NB4 (cell line): ENCODE measurements around the gene SORT1.

Experiments
- CTCF ChIP-seq: IDR thresholded peaks from one replicate; pipeline ENCODE4 v1.5.1; 2012; ENCODE audit warnings: low read depth, low read length
- POLR2A ChIP-seq: IDR thresholded peaks from 2 replicates; pipeline ENCODE4 v1.6.1; 2011; ENCODE audit warnings: mild to moderate bottlenecking; ENCODE audit not compliant: insufficient read length; ENCODE audit errors: extremely low read depth

DNA sequence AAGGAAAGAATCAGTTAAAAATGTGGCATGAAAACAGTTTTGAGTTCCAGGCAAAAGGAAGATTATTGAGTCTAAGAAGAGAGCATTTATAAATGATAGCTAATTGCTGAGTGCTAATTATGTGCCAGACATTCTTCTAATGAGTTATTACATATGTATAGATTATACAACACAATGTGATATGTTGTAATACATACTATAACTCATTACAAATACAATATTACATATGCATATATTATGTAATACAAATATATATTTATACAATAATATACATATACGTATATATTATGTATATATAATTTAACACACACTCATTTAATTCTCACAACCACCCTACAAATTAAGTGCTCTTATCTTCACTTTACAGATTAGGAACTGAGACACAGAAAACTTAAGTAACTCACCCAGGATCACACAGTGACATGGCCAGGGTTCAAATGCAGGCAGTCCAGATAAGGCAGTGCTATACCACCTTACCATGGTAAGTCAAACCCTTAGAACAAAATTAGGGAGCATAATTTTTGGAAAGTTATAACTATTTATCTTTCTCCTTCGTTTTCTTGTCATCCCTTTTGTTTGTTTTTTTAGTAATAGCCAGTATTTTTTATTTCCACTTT, 4.0 kb downstream of the SORT1 start:
- TF ChIP-seq CTCF (no peak), POLR2A (no peak)
